ENCODE measurements around the gene IL16. TPM values are rescaled to one million over a fixed set of nuclear protein-coding genes. Genes with fewer than 3 reads are reported as not detected.

The IL16 gene
- polyA plus RNA-seq, 2 of the 4 experiments (the other 2 are of a cell fraction), result 0.09 TPM; not detected in 1

- TF ChIP-seq, protein P1, sequence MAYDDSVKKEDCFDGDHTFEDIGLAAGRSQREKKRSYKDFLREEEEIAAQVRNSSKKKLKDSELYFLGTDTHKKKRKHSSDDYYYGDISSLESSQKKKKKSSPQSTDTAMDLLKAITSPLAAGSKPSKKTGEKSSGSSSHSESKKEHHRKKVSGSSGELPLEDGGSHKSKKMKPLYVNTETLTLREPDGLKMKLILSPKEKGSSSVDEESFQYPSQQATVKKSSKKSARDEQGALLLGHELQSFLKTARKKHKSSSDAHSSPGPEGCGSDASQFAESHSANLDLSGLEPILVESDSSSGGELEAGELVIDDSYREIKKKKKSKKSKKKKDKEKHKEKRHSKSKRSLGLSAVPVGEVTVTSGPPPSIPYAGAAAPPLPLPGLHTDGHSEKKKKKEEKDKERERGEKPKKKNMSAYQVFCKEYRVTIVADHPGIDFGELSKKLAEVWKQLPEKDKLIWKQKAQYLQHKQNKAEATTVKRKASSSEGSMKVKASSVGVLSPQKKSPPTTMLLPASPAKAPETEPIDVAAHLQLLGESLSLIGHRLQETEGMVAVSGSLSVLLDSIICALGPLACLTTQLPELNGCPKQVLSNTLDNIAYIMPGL (CRISPR knock-in tag; IDR thresholded peaks at IDR 0.05; ENCODE audit: borderline replicate concordance), result no peak
- TF ChIP-seq PHF8 (IDR thresholded peaks at IDR 0.05; ENCODE audit: borderline replicate concordance, low read depth), result no peak
Observed at GRCh38 chr15:81308260-81308659, 111.6 kb downstream of the IL16 start (continued).

DNA sequence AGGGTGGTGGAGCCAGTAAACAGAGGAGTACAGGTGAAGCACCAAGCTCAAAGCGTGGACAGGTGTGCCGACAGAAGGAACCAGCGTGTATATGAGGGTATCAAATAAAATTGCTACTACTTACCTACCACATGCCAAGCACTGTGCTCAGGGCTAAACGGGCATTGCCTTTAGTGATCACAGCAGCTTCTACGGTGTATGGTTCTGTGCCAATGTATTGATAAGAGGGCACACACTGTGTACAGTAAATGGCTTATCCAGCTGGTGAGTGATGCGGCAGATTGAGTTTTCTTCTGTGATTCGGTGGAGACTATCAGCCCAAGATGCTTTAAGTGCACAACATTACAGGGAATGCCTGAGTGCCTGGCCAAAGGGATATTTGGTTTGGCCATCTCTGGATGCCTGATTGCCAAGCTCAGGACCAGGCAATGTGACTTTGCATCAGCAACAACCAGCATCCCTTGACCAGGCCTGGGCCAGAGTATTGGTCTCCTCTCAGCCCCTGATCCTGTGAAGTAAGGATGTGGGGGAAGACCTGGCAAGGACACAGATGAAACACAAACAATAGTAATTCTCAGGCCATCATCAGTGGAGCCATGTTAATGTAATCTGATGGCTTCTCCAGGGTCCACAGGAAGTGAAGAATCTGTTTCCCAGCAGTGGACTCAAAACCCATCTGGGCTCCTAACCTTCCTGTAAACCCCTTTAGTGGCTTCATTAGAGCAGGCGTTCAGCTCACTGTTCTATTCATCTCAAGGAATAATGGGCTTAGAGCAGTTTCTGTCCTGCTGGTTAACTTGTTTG, 113.2 kb downstream of the IL16 start:
- WGBS (ENCODE audit: missing lambda C conversion rate), result 68% methylated on average over 8 of the region's 8 CpGs
- Histone ChIP-seq H3K4me1 (peaks cover 17% of the 10 kb centered on the region), H3K4me2 (no peak overlapping the region), H3K27ac (no peak overlapping the region), H3K9me3 (no peaks in the 10 kb centered on the region), H3K4me3 (no peak overlapping the region)
- POLR2A ChIA-PET, result no interaction called here
- no peak for FAIRE-seq
- CTCF ChIA-PET, result interaction anchor here (1.2 to 3.6 kb wide), 6 partner anchors 8 to 91 kb away, joined by 3 to 29 read pairs (median 6); no protein-coding TSS in a partner anchor
- no peak for ATAC-seq
- no peak for DNase-seq (ENCODE audit: low read depth in 1 of 2, low spot score in 1 of 2)
- TF ChIP-seq USF2 (IDR thresholded peaks at IDR 0.05) (no peak), TFCP2L1 (CRISPR knock-in tag; IDR thresholded peaks at IDR 0.05) (no peak), ESRRA (IDR thresholded peaks at IDR 0.05; ENCODE audit: borderline replicate concordance, low read length) (no peak), HES2 (IDR thresholded peaks at IDR 0.05) (no peak), EP300 (IDR thresholded peaks at IDR 0.05) (no peak), CBX8 (IDR thresholded peaks at IDR 0.05) (no peak), KDM5A (IDR thresholded peaks at IDR 0.05) (no peak), MYC (IDR thresholded peaks at IDR 0.05; ENCODE audit: borderline replicate concordance, low read length) (no peak), ZNF302 (CRISPR knock-in tag; IDR thresholded peaks at IDR 0.05) (no peak)

DNA sequence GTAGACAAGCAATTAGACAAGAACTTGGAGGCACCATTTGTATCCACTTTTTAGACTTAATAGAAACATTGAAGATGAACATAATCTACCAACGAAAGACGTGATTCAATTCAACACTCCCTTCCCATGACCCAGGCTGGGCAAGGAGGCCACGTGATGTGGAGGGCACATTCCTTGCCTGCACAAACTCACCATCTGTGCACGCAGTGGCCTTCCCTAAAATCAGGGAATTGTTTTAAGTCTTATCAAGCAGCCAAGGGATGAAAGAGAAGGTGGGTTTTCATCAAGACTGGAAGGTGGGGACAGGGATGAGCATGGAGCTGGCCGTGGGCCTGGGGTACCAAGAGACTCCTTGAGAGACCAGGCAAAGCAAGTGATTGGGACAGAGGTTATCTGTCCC, 113.8 kb downstream of the IL16 start:
- Histone ChIP-seq H3K4me2 (no peak overlapping the region), H3K9me3 (no peaks in the 10 kb centered on the region), H3K4me3 (no peak overlapping the region), H3K27ac (no peak overlapping the region), H3K4me1 (peaks cover 17% of the 10 kb centered on the region)
- TF ChIP-seq RNF2 (IDR thresholded peaks at IDR 0.05; ENCODE audit: borderline replicate concordance, low read depth) (no peak), RFX5 (IDR thresholded peaks at IDR 0.05) (no peak), ELK1 (IDR thresholded peaks at IDR 0.05; ENCODE audit: low read depth, low read length) (no peak), CTCF (IDR thresholded peaks at IDR 0.05) (no peak)
- WGBS (ENCODE audit: missing lambda C conversion rate), result 73% methylated on average over 5 of the region's 5 CpGs
- ATAC-seq (no peak), FAIRE-seq (no peak), DNase-seq (ENCODE audit: low read depth in 1 of 2, low spot score in 1 of 2) (no peak)
- CTCF ChIA-PET, result interaction anchor here (0.8 to 3.6 kb wide), 9 partner anchors 9 to 91 kb away, joined by 3 to 29 read pairs (median 4); no protein-coding TSS in a partner anchor
- POLR2A ChIA-PET, result no interaction called here
